Fibroblast of lung (primary cell): ENCODE measurements around the gene UQCR11. TPM values are rescaled to one million over a fixed set of nuclear protein-coding genes. Genes with fewer than 3 reads are reported as not detected.
A peak's percentile ranks its signal among the peaks of the same experiment; 100 is the strongest.

ENCODE experiments used
- DNase-seq, 2 donors: peaks; one replicate each; pipeline versions ENCODE4 v3.0.0 to v3.0.0-alpha.2; 2010; ENCODE audit warnings: low read depth in 2 of 2
- H2AFZ ChIP-seq: 2 replicates; pipeline ENCODE4 v1.5.1; 2012; ENCODE audit warnings: low read length, control low read depth, inconsistent platforms
- H3K27ac ChIP-seq: 2 replicates; pipeline ENCODE4 v1.5.1; 2011; ENCODE audit warnings: low read length, control low read depth; ENCODE audit not compliant: insufficient read depth
- H3K27me3 ChIP-seq: 2 replicates; pipeline ENCODE4 v1.5.1; 2011; ENCODE audit warnings: mild to moderate bottlenecking, low read length; ENCODE audit not compliant: control insufficient read depth, insufficient read depth
- H3K36me3 ChIP-seq: 2 replicates; pipeline ENCODE4 v1.5.1; 2011; ENCODE audit warnings: low read length; ENCODE audit not compliant: control insufficient read depth, insufficient read depth
- H3K4me1 ChIP-seq: 2 replicates; pipeline ENCODE4 v1.5.1; 2011; ENCODE audit warnings: low read length; ENCODE audit not compliant: control insufficient read depth, insufficient read depth; ENCODE audit errors: extremely low read depth
- H3K4me2 ChIP-seq: 2 replicates; pipeline ENCODE4 v1.5.1; 2011; ENCODE audit warnings: low read length, control low read depth; ENCODE audit not compliant: insufficient read depth; ENCODE audit errors: extremely low read depth
- H3K4me3 ChIP-seq, 4 experiments: fragments of 200-600 bp in 1 of 4; sonication (generic) in 1 of 4; replicated peaks in 1 of 4; 2 replicates each; pipeline ENCODE4 v1.5.1; 2011 to 2016; ENCODE audit warnings: low read length in 4 of 4, low read depth in 3 of 4, mild to moderate bottlenecking in 3 of 4, control low read depth in 2 of 4, inconsistent platforms in 1 of 4, mixed read lengths in 1 of 4; ENCODE audit not compliant: insufficient read depth in 1 of 4; ENCODE audit errors: control extremely low read depth in 1 of 4
- H3K79me2 ChIP-seq: 2 replicates; pipeline ENCODE4 v1.5.1; 2012; ENCODE audit warnings: mild to moderate bottlenecking, low read length, inconsistent platforms; ENCODE audit not compliant: control insufficient read depth, insufficient read depth
- H3K9ac ChIP-seq: 2 replicates; pipeline ENCODE4 v1.5.1; 2011; ENCODE audit warnings: mild to moderate bottlenecking, low read length, control low read depth; ENCODE audit not compliant: insufficient read depth
- H3K9me3 ChIP-seq: 2 replicates; pipeline ENCODE4 v1.5.1; 2012; ENCODE audit warnings: low read depth, low read length; ENCODE audit not compliant: control insufficient read depth, insufficient read depth
- H4K20me1 ChIP-seq: 2 replicates; pipeline ENCODE4 v1.5.1; 2011; ENCODE audit warnings: low read length; ENCODE audit not compliant: control insufficient read depth, insufficient read depth; ENCODE audit errors: extremely low read depth
- CTCF ChIP-seq, 2 donors: IDR thresholded peaks in 1 of 2; conservative IDR thresholded peaks in 1 of 2; 1 replicate in 1 of 2; 2 replicates in 1 of 2; pipeline ENCODE4 v1.5.1; 2011 to 2012; ENCODE audit warnings: low read length in 2 of 2, control low read depth in 1 of 2, inconsistent platforms in 1 of 2, low read depth in 1 of 2, mild to moderate bottlenecking in 1 of 2
- EZH2 ChIP-seq: IDR thresholded peaks from 2 replicates; pipeline ENCODE4 v1.5.1; 2012; ENCODE audit warnings: low read length, control low read depth, mild to moderate bottlenecking; ENCODE audit errors: missing control alignments
- polyA plus RNA-seq, 2 donors: library from polyadenylated mRNA; depleted of rRNA in 1 of 2; stranded (reverse) in 1 of 2; unstranded in 1 of 2; fragments of >200 nt; gene quantifications; 2 replicates each; pipeline ENCODE4 v1.2.1, GENCODE V29; 2011 to 2012; ENCODE audit warnings: missing spikeins in 1 of 2
- total RNA-seq: library from RNA; depleted of rRNA; stranded (reverse); fragments of >200 nt; gene quantifications from 2 replicates; pipeline ENCODE4 v1.2.1, GENCODE V29; 2014

The UQCR11 gene
- total and polyA plus RNA-seq, 2 donors (not counting 1 experiment from before 2014, with no cell fraction given) = 89.2 to 101 TPM

DNA sequence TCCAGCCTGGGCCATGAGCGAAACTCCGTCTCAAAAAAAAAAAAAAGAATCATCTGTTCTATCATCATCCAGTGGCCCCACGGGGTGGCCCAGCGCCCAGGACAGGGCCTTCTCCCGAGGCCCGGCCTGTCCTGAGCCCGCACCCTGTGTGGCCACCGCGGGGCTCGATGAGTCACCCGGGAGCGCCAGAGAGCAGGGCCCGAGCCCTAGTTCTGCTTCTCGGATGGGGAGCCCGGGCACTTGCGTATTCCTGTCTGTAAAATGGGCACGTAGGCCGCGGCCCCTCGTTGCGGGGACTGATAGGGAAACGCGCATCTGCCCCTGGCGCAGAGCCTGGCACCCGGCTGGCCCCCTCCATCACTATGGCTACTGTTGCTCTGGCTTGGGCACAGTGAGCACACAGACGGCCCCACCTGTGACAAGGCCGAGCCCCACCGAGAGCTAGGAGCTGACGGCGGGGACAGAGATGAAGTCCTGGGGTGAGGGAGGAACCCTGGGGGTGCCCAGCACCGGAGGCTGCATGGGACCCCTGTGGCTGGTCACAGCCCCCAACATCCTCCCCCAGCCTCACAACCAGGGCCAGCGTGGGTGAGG is 21.3 kb upstream of the UQCR11 start:
- Histone ChIP-seq H3K27me3 (no peaks in the 10 kb centered on the region), H3K4me2 (no peak overlapping the region), H3K4me3 (no peak overlapping the region), H4K20me1 (no peaks in the 10 kb centered on the region), H3K9ac (no peak overlapping the region), H3K4me1 (no peaks in the 10 kb centered on the region), H2AFZ (no peak overlapping the region), H3K27ac (no peak overlapping the region), H3K79me2 (no peaks in the 10 kb centered on the region), H3K9me3 (no peaks in the 10 kb centered on the region), H3K36me3 (peaks cover 14% of the 10 kb centered on the region)
- no peak for DNase-seq
- TF ChIP-seq CTCF (conservative IDR thresholded peaks at IDR 0.05 in 1 of 2, IDR thresholded peaks at IDR 0.05 in 1 of 2; ENCODE audit: low read depth in 1 of 2, low read length in 2 of 2) = no peak
- TF ChIP-seq EZH2 = no peak

DNA sequence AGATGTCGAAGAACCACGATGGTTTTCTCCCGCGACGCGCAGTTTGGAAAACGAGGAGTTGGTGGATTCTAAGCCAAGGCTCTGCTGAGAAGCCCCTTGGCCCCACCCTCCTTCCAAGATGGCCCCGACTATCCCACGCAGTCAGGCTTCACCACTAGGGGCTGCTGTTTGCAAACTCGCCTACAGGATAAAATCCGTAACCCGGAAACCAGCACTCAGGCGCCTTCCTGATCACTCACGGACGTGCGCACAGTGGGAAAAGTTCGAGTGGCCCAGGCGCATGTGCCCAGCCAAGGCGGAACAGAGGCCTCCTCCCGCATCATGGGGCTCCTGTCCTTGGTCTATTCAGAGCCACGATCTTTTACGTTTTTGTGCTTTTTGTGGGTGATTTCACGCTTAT is 19.2 kb upstream of the UQCR11 start:
- H3K9ac ChIP-seq = no peak overlapping the region
- no peaks in the 10 kb centered on the region for H3K4me1 ChIP-seq
- peaks cover 13% of the 10 kb centered on the region for H3K36me3 ChIP-seq
- no peak overlapping the region for H3K4me3 ChIP-seq
- no peaks in the 10 kb centered on the region for H4K20me1 ChIP-seq
- H3K27ac ChIP-seq = no peak overlapping the region
- DNase-seq = peak; percentile 43 to 57
- no peak overlapping the region for H3K4me2 ChIP-seq
- H2AFZ ChIP-seq = no peak overlapping the region
- H3K9me3 ChIP-seq = no peaks in the 10 kb centered on the region
- no peaks in the 10 kb centered on the region for H3K79me2 ChIP-seq
- TF ChIP-seq CTCF (conservative IDR thresholded peaks at IDR 0.05 in 1 of 2, IDR thresholded peaks at IDR 0.05 in 1 of 2; ENCODE audit: low read depth in 1 of 2, low read length in 2 of 2) = peak; percentile 56 to 82
- TF ChIP-seq EZH2 = no peak
- H3K27me3 ChIP-seq = no peaks in the 10 kb centered on the region

- peaks cover 22% of the 10 kb centered on the region for H3K36me3 ChIP-seq
These were observed 17.3 kb upstream of the UQCR11 start for GRCh38 chr19:1622541-1622940.

More at GRCh38 chr19:1622541-1622940, 17.3 kb upstream of the UQCR11 start:
- H3K4me3 ChIP-seq = no peak overlapping the region
- no peaks in the 10 kb centered on the region for H3K27me3 ChIP-seq
- DNase-seq = no peak
- H4K20me1 ChIP-seq = no peaks in the 10 kb centered on the region
- no peak overlapping the region for H2AFZ ChIP-seq
- no peak overlapping the region for H3K4me2 ChIP-seq
- no peaks in the 10 kb centered on the region for H3K9me3 ChIP-seq
- no peaks in the 10 kb centered on the region for H3K4me1 ChIP-seq
- TF ChIP-seq EZH2 (no peak), CTCF (conservative IDR thresholded peaks at IDR 0.05 in 1 of 2, IDR thresholded peaks at IDR 0.05 in 1 of 2; ENCODE audit: low read depth in 1 of 2, low read length in 2 of 2) (no peak)
- no peak overlapping the region for H3K27ac ChIP-seq
- no peaks in the 10 kb centered on the region for H3K79me2 ChIP-seq
- H3K9ac ChIP-seq = no peak overlapping the region
